ENCODE results near the gene GPS1. TPM values are rescaled to one million over a fixed set of nuclear protein-coding genes. Genes with fewer than 3 reads are reported as not detected.

Gene GPS1
- total RNA-seq, 1 donor from 2014 or later = 105 TPM

GRCh38 chr17:82085931-82086764 lies 34.5 kb downstream of the GPS1 start:
- no peak for DNase-seq (ENCODE audit: low spot score in 2 of 2, unreplicated experiment in 2 of 2)
- Mint-ChIP-seq H3K27ac (no peak overlapping the region), H3K27me3 (ENCODE audit: low read depth) (no peaks in the 10 kb centered on the region), H3K36me3 (peaks cover 5% of the 10 kb centered on the region), H3K4me3 (no peak overlapping the region), H3K4me1 (no peaks in the 10 kb centered on the region), H3K9me3 (no peaks in the 10 kb centered on the region)
- TF ChIP-seq CTCF (IDR thresholded peaks at IDR 0.05; ENCODE audit: unreplicated experiment) = no peak

GRCh38 chr17:82086941-82087906 lies 35.5 kb downstream of the GPS1 start:
- TF ChIP-seq CTCF (IDR thresholded peaks at IDR 0.05; ENCODE audit: unreplicated experiment) = no peak
- no peaks in the 10 kb centered on the region for H3K4me1 Mint-ChIP-seq
- no peaks in the 10 kb centered on the region for H3K9me3 Mint-ChIP-seq
- no peak overlapping the region for H3K27ac Mint-ChIP-seq
- no peak for DNase-seq (ENCODE audit: low spot score in 2 of 2, unreplicated experiment in 2 of 2)
- H3K4me3 Mint-ChIP-seq = no peak overlapping the region
- H3K27me3 Mint-ChIP-seq (ENCODE audit: low read depth) = no peaks in the 10 kb centered on the region
- peaks cover 5% of the 10 kb centered on the region for H3K36me3 Mint-ChIP-seq

- Mint-ChIP-seq H3K36me3 (peaks cover 5% of the 10 kb centered on the region), H3K4me1 (no peaks in the 10 kb centered on the region), H3K27ac (no peak overlapping the region), H3K9me3 (no peaks in the 10 kb centered on the region), H3K4me3 (no peak overlapping the region), H3K27me3 (ENCODE audit: low read depth) (no peaks in the 10 kb centered on the region)
- TF ChIP-seq CTCF (IDR thresholded peaks at IDR 0.05; ENCODE audit: unreplicated experiment) = no peak
- DNase-seq (ENCODE audit: low spot score in 2 of 2, unreplicated experiment in 2 of 2) = no peak
These were observed 36.5 kb downstream of the GPS1 start for GRCh38 chr17:82087961-82088837.

GRCh38 chr17:82088838-82089722 lies 37.4 kb downstream of the GPS1 start:
- no peak for DNase-seq (ENCODE audit: low spot score in 2 of 2, unreplicated experiment in 2 of 2)
- H3K36me3 Mint-ChIP-seq = peaks cover 8% of the 10 kb centered on the region
- H3K27me3 Mint-ChIP-seq (ENCODE audit: low read depth) = no peaks in the 10 kb centered on the region
- H3K4me3 Mint-ChIP-seq = no peak overlapping the region
- no peaks in the 10 kb centered on the region for H3K9me3 Mint-ChIP-seq
- no peak for TF ChIP-seq CTCF (IDR thresholded peaks at IDR 0.05; ENCODE audit: unreplicated experiment)
- H3K4me1 Mint-ChIP-seq = no peaks in the 10 kb centered on the region
- no peak overlapping the region for H3K27ac Mint-ChIP-seq
